Stimulated activated CD4-positive, alpha-beta T cell treated with anti-CD3 and anti-CD28 coated beads, Interleukin-4, amount 100 ng/mL, for 48 hours (primary cell): ENCODE data around the gene MGAT4C.

Source experiments
- DNase-seq, 2 donors: peaks; one replicate each; pipeline ENCODE4 v3.0.0-alpha.2; 2020; ENCODE audit warnings: low read depth in 2 of 2

Gene MGAT4C

DNA sequence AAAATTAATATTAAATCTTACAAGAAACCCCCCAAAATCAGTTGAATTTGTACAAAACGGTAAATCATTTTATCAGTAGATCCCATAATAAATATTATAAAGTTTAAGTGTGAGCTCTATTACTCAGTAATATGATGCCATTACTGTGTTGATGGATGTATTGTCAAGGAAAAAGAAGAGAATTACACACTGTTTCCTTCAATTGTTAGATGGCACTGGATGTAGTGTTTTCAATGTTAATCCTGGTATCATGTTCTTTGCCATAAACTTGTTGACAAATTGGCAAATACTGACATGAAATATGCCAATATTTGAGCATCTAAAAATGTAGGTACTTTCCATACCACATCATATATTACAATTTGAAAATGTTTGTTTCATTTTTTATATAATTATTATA, 280.5 kb downstream of the MGAT4C start:
- no peak for DNase-seq

DNA sequence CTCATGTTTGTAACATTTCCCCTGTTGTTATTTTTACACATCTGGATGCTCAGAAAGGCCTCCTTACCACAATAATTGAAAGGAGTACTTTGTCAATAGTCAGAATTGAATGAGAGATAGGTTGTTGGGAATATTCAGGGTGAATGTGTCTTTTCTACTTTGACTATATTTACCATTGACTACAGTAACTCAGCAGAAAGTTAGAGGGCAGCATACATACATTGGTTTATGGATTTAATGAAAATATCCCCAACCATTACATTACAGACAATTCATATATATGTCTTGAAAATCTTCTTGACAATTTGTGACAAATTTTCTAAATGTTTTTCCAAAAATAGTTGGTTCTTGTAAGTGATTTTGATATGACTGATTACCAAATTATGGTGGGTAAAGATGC, 284.4 kb downstream of the MGAT4C start:
- DNase-seq, result no peak

DNA sequence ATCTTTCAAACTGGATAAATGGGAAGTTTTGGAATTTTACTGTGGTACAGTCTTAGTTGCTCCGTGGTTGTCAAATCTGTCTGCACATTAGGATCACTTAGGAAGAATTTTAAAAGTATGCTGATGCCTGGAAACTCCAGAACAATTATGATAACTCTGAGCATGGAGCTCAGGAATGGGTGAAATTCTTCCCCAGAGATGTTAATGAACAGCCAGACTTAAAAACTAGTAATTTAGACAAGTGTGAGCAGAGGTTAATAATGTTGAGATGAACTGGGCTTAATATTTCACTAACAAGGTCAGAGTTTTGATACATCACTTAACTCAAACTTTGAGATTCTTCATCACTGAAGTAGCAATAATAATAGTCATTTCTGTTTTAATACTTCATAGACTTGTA, 287.6 kb downstream of the MGAT4C start:
- DNase-seq, result no peak

DNA sequence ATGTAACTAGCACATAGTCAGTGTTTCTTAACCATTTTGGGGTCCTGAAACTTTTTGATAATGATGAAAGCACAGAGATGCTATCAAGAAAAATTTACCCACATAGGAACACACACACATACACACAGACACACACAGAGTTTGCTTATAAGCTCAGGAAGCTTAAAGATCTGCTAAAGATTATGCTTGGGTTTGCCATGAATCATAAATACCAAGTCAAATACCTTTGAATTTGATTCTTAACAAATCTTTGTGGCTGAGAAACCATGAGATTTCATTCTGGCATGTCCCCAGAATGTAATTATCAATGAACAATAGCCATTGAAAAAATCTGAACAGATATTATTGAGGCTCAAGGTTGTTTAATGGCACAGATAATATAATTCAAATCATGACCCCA, 292.9 kb downstream of the MGAT4C start:
- DNase-seq, result no peak

DNA sequence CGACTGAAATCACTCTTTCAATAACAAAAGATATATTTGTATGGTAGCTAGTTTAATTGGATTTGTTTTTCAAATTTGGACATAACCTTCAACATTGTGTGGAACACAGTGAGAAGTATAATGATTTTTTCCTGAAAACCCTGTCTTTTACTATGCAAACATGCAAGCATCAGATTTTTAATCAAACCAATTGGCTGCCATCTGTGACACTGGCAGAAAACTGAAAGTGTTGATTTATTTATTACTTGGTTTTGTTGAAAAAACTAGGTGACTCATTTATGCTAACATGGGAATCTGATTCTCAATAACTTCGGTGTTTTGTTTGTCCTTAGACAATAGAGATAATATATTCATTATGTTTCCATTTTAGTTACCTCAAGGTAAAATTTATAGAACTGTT, 300.1 kb downstream of the MGAT4C start:
- DNase-seq, result no peak

DNA sequence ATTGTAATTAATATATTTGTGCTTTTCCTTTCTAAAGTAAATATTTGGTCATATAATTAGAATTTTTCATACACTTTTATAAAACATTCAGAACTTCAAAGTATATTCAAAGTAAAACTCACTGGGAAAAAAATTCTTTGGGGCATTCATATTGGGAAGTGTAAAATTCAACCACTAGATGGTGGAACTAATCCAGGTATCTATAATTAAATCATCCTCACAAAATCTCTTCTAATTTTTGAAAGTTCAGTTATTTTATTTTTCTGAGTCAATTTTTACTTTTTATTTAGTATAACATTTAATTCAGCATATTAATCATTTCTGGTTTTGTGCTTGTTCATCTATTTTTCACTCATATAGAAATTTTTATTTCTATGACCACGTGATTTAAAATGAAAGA, 301.1 kb downstream of the MGAT4C start:
- DNase-seq, result no peak

DNA sequence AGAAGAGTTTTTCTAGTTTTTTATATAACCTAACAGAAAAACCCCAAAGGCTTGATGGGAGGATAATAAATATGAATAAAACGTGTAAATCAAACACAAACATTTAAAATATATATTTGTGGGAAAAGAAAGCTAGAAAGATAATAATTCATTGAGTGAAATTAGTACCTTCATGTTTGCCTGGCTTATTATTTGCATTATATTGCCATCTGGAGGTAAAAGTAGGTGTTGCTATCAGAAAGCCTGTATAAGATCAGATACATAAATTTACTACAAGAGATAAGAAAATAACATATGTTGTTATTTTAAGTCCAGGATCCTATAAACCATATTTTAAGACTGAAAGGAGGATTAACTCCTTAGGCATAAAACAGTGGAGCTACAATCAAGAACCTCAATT, 304.4 kb downstream of the MGAT4C start:
- no peak for DNase-seq

DNA sequence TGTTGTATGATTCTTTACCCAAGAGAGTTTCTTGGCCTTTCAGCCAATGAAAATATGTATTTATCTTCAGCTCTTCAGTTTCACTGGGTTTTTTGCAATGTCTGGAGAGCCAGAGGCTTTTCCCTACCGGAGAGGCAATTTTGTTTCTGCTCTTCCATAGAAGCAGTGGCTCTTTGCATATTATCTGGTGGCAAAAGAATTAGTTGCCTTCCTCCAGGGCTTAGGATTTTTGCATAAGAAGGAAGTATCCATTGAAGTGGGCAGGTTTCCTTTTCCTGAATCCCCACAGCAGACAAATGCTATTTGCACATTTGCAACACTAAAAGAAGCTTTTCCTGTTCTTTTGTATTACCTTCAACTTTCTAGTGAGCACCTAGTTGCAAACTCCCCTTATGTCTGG, 306.9 kb downstream of the MGAT4C start:
- no peak for DNase-seq

DNA sequence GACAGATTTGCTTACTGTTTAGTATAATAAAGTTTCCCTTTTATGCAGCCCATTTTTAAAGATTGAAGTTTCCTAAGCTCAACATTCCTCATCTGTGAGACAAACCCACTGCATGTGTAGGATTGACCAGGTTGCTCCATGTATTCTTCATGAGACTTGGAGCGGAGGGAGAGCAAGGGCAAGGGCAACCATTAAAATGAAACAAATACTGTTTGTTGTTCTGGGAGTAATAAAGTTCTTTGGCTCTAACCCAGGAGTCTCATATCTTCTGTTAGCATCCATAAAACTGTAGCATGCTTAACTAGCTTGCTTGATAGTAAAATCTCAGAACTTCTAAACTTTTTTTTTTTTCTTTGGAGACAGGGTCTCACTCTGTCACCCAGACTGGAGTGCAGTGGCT, 307.9 kb downstream of the MGAT4C start:
- no peak for DNase-seq

DNA sequence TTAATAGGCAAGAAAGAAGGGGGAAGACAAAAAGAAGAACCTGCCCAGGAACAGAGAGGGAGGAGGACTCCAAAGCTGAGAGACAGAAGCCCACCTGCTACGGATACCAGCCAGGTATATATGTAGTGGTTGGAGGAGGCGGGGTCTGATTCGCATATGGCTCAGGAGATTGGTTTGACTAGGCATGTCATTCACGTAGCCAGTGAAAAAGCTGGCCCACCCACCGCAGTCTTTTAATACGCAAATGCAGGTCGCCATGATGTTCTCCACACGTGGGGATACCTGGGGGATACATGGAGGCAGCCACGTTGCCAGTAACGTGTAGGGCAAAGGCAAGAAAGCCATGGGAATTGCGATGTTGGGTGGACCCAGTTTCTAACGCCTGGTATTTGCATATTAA, 308.9 kb downstream of the MGAT4C start:
- DNase-seq, result no peak

DNA sequence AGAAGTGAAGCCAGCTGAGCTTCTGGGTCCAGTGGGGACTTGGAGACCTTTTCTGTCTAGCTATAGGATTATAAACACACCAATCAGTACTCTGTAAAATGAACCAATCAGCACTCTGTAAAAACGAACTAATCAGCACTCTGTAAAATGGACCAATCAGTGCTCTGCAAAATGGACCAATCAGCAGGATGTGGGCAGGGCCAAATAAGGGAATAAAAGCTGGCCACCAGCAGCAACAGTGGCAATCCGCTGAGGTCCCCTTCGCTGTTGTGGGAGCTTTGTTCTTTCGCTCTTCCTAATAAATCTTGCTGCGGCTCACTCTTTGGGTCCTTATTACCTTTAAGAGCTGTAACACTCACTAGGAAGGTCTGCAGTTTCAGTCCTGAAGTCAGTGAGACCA, 309.8 kb downstream of the MGAT4C start:
- DNase-seq, result no peak

DNA sequence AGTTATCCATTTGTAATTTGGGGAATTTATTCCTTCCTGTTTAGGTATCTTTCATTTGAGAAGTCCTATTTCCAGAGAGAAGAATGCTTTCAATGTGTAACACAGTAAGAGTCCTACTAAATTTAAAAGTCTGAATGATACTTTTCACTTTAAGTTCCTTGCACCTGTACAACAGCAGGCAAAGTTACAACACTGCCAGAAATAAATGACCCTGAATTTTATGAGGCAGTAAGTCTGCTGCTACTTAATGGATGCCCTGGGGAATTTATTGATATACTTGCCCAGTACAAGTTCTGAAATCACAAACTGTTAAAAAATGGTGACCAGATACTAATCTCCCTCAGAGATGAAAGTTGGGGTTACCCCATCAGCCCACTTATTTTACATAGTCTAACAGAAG, 329.0 kb downstream of the MGAT4C start:
- DNase-seq, result no peak

DNA sequence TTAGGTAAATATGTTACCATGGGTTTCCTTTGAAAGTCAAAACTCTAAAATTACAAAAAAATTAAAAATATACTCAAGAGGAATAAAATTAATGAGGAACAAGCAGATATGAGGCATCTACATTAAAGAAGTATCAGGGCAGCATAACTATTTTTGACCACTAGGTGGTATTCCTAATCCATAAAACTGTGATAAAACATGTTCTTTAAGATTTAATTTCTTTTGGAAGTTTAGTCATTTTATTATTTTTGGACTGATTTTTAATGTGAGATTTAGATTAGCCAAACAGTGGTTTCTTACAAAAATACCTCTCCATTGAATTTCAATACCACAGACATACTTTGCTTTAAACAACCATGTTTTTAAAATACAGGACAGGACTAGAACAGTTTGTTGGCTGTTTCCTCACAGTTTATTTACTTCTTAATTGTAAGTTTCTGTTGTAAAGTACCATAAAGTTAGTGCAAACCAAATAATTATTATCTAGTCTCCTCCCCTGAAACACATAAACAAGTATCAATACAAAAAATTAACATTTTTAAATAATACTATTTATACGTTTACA, 332.3 kb downstream of the MGAT4C start:
- DNase-seq, result no peak

DNA sequence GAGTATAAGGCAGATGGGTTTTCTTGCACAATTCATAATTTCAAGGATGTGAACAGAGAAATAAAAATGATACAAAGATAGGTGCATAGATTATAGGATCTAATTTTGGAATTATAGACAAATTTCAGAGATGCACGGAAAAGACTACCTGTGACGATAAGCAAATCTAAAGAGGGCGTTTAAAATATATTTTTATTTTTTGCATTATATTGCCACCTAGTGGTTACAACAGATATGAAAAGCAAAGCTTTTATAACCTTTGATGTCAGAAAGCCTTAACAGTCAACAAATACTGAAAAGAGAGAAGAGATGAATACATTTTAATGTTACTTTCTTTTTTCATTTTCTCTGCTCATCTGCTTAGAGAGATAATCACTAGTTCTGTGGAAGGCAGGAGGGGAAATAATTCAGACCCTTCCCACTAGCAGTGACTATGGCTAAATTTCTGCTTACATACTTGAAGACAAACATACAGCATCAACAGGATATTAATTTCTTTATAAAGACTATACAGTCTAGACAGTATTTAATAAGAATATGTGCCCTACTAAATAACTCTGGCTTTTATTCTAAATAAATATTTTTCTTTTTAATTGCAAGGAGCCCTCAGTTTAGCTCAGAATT, 335.8 kb downstream of the MGAT4C start:
- no peak for DNase-seq
